Subcutaneous adipose tissue (tissue), 4 donors: ENCODE results near the gene MEX3C. TPM values are rescaled to one million over a fixed set of nuclear protein-coding genes. Genes with fewer than 3 reads are reported as not detected.

Experiments
- total RNA-seq, 4 donors: library from RNA; depleted of rRNA; stranded (reverse); fragments of >200 nt; gene quantifications; one replicate each; pipeline ENCODE4 v1.1.0, GENCODE V29; 2016
- TF ChIP-seq, protein P1 (sequence below): fragments of 450-650 bp; IDR thresholded peaks from one replicate; pipeline ENCODE4 v1.5.1; 2016; ENCODE audit warnings: low read depth, mild to moderate bottlenecking, control low read depth, antibody characterized with exemption, moderate library complexity

The MEX3C gene
- total RNA-seq, 4 donors from 2014 or later = 19.2 to 23.0 (median 20.9) TPM

DNA sequence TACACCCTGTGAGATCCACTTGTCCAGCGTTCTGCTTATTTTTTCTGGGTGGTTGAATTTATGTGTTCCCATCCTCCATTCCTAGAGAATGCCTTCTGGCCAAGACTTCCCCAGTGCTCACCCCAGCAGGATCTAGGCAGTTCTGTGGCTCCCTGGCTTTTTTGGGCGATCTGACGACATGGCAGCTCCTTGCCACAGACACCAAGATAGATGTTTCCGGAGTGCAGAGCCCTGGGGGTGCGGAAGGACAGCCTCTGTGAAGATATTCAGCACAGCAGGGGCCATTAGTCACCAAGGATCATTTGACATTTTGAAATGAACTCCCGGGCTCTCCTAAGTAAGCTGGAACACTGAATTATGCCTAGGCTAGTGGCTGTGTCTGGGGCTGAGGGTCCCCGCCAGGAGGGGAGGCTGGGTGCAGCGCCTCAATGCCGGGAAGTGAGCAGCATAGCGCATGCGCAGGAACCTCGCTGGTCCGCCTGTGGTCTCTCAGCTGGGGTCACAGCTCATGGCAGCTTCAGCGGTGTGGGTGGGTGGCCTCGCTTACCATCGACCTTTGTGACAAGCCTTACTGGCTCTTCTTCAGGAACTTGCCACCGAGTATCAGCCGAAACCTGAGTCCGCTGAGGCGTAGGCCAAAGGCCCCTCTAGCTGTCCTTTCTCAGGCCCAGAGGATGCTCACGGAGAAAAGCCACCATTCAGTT, 60.3 kb downstream of the MEX3C start:
- TF ChIP-seq, protein P1, sequence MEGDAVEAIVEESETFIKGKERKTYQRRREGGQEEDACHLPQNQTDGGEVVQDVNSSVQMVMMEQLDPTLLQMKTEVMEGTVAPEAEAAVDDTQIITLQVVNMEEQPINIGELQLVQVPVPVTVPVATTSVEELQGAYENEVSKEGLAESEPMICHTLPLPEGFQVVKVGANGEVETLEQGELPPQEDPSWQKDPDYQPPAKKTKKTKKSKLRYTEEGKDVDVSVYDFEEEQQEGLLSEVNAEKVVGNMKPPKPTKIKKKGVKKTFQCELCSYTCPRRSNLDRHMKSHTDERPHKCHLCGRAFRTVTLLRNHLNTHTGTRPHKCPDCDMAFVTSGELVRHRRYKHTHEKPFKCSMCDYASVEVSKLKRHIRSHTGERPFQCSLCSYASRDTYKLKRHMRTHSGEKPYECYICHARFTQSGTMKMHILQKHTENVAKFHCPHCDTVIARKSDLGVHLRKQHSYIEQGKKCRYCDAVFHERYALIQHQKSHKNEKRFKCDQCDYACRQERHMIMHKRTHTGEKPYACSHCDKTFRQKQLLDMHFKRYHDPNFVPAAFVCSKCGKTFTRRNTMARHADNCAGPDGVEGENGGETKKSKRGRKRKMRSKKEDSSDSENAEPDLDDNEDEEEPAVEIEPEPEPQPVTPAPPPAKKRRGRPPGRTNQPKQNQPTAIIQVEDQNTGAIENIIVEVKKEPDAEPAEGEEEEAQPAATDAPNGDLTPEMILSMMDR = no peak

- TF ChIP-seq, protein P1 = no peak
These were observed 61.7 kb downstream of the MEX3C start for GRCh38 chr18:51135795-51136194.

GRCh38 chr18:51135364-51135763, 62.1 kb downstream of the MEX3C start:
- TF ChIP-seq, protein P1 = no peak

GRCh38 chr18:51134721-51135120, 62.8 kb downstream of the MEX3C start:
- TF ChIP-seq, protein P1 = no peak

- TF ChIP-seq, protein P1 = no peak
These were observed 63.8 kb downstream of the MEX3C start for GRCh38 chr18:51133580-51134160.

DNA sequence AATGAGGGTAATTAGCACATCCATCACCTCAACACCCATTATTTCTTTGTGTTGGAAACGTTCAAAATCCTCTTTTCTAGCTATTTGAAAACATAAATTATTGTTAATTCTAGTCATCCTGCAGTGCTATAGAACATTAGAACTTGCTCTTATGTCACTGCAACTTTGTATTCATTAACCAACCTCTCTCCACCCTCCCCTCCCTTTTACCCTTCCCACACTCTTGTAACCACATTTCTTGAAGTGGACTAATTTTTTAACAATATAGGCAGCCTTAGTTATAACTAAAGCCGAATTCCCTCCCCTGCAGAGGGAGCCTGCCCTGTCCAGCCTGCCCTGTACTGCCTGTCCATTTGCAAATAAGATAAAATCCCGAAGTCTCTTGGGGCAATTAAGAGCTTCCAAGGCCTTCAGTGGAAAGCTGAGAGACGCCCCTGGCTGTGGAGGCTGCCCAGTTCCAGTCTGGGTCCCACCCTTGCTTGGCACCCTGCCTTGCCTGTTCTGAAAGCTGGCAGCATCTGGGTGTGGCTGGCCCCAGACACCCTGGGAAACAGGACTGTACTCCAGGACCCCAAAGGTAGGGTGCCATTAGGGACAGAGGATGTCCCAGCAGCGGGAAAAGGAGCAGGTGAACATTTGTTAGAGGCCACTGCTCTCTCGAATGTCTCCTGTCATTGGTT, 65.1 kb downstream of the MEX3C start:
- TF ChIP-seq, protein P1 = no peak

DNA sequence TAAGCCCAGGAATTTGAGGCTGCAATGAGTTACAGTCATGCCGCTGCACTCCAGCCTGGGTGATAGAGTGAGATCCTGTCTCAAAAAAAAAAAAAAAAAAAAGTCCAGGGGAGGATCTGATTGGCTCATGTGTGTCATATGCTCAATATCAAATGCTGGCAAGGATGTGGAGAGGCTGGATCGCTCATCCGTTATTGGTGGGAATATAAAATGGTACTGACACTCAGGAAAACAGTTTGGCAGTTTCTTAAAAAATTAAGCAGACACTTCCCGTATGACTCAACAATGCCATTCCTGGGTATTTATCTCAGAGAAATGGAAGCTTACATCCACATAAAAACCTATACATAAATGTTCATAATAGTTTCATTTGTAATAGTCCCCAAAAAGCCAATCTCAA, 68.9 kb downstream of the MEX3C start:
- TF ChIP-seq, protein P1 = no peak
